Measurements from ENCODE around the gene ERN2. TPM values are rescaled to one million over a fixed set of nuclear protein-coding genes. Genes with fewer than 3 reads are reported as not detected.
"Not testable (repeated sequence)": the region's sequence is repeated elsewhere in the genome, so short reads cannot be mapped to it uniquely, and the experiment has no call there.

ERN2 gene
- total RNA-seq, 1 experiment from 2014 or later, result 0.14 TPM

DNA sequence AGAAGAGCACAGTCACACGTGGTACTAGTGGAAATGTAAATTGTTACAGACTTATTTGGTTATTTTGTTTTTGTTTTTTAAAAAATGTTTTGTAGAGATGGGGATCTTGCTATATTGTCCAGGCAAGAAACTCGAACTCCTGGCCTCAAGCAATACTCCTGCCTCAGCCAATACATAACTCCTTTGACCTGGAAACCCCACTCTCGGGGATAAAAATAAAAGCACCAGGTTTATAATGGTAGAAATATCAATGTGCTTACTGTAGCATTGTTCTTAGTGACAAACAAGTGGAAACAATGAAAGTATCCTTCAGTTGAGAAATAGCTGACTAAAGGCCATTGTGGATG is 11.7 kb upstream of the ERN2 start:
- in situ Hi-C loops (cut with HindIII; ENCODE audit: low pct_unique_long_range_greater_than_20kb, low sequenced_read_pairs), result no loop called here
- DNase-seq (ENCODE audit: low read depth), result no peak

DNA sequence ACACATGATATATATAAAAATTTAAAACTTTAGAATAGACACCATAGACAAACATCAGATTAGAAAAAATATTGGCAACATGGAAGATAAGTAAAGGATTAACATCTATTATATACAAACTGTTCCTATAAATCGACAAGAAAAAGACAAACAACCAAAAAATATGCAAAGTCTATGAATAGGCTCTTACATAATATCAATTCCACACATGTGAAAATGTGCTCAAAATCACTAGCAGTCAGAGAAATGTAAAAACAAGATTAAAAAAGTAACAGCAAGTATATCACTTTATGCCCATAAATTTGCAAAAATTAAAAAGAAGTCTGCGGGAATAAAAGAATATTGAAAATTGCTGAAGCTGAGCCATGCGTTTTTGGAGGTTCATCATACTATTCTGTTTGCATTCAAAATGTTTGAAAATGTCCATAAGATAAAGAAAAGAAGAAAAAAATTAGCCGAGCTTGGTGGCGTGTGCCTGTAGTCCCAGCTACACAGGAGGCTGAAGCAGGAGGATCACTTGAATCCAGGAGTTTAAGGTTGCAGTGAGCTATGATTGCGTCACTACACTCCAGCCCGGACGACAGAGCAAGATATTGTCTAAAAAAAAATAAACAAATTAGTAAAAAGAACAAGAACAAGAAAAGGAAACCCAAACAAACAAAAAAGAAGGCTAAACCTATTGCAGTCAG is 11.2 kb upstream of the ERN2 start:
- DNase-seq (ENCODE audit: low read depth), result no peak
- in situ Hi-C loops (cut with HindIII; ENCODE audit: low pct_unique_long_range_greater_than_20kb, low sequenced_read_pairs), result no loop called here

GRCh38 chr16:23722613-23723240 is 9.7 kb upstream of the ERN2 start:
- in situ Hi-C loops (cut with HindIII; ENCODE audit: low pct_unique_long_range_greater_than_20kb, low sequenced_read_pairs); DNase-seq (ENCODE audit: low read depth): not testable (repeated sequence)

DNA sequence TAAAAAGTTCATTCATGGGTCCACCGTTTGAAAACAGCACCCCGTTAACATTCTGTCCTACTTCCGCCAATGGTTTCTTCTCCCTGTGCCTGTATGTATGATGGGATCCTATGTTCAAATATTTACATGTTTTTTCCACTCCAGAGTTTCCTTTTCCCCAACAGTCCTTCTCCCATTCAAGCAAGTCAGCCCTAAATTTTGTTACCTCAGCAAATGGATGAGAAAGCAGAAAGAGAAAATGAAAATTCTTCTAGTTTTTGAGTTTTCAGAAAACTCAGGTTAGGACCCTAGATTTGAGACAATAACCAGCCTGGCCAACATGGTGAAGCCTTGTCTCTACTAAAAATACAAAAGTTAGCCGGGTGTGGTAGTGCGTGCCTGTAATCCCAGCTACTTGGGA is 3.5 kb upstream of the ERN2 start:
- in situ Hi-C loops (cut with HindIII; ENCODE audit: low pct_unique_long_range_greater_than_20kb, low sequenced_read_pairs), result no loop called here

GRCh38 chr16:23711785-23712184 is 1.2 kb downstream of the ERN2 start:
- in situ Hi-C loops (cut with HindIII; ENCODE audit: low pct_unique_long_range_greater_than_20kb, low sequenced_read_pairs), result no loop called here
- DNase-seq (ENCODE audit: low read depth), result no peak

More for the DNA sequence above, 3.5 kb upstream of the ERN2 start:
- DNase-seq (ENCODE audit: low read depth), result no peak

DNA sequence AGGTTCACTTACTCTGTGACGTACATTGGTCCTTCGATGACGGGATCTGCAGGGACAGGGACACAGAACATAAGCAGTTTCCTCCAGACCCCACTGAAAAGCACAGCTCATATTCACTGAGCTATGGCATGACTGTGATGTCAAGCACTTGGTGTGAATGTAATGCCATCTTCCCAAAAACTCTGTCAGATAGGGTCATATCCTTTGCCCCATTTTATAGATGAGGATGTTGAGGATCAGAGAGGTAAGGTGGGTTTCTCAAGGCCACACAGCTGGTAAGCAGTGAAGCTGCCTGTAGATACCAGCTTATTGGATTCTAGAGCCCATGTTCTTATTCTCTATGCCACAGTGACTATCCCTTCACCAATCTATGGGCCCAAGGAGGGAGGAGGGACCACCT is 2.5 kb downstream of the ERN2 start:
- in situ Hi-C loops (cut with HindIII; ENCODE audit: low pct_unique_long_range_greater_than_20kb, low sequenced_read_pairs), result no loop called here
- DNase-seq (ENCODE audit: low read depth), result no peak

GRCh38 chr16:23710008-23710407 is 3.0 kb downstream of the ERN2 start:
- in situ Hi-C loops (cut with HindIII; ENCODE audit: low pct_unique_long_range_greater_than_20kb, low sequenced_read_pairs), result no loop called here
- no peak for DNase-seq (ENCODE audit: low read depth)

GRCh38 chr16:23709536-23709935 is 3.5 kb downstream of the ERN2 start:
- in situ Hi-C loops (cut with HindIII; ENCODE audit: low pct_unique_long_range_greater_than_20kb, low sequenced_read_pairs), result no loop called here
- no peak for DNase-seq (ENCODE audit: low read depth)

GRCh38 chr16:23706439-23706838 is 6.6 kb downstream of the ERN2 start:
- no peak for DNase-seq (ENCODE audit: low read depth)
- in situ Hi-C loops (cut with HindIII; ENCODE audit: low pct_unique_long_range_greater_than_20kb, low sequenced_read_pairs), result no loop called here

GRCh38 chr16:23705517-23705902 is 7.5 kb downstream of the ERN2 start:
- in situ Hi-C loops (cut with HindIII; ENCODE audit: low pct_unique_long_range_greater_than_20kb, low sequenced_read_pairs), result no loop called here
- no peak for DNase-seq (ENCODE audit: low read depth)

DNA sequence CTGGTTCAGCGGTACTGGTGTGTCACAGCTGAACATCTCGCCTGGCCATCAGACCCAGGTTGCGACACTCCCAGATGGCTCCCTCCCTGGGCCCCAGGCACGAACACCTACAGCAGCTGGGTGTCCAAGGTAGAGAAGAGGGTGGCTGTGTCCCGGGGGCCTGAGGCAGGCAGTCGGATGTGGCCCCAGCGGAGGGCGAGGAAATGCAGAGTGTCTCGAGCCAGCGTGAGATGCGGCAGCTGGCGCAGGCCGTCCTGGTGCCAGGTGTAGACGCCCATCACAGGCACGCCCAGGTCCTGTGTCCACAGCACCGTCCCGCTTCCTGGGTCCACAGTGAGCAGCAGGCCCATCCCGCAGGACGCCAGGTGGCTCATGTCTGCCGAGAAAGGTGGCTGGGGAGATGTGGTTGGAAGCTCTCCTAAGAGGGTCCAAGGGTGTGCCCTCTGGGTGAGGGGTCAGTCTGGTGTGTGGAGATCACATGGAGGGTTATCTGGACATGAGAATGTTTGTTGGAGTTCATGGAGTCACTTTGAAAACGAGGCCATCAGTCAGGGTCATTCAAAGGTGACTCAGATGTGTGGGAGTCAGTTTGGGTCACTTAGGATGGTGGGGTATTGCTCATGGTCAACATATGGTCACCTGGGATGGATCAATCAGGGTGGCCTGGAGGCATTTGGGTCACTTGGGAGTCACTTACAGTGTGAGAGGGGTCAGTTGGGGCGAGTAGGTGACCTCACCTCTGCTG is 8.1 kb downstream of the ERN2 start:
- no peak for DNase-seq (ENCODE audit: low read depth)
- in situ Hi-C loops (cut with HindIII; ENCODE audit: low pct_unique_long_range_greater_than_20kb, low sequenced_read_pairs), result no loop called here

DNA sequence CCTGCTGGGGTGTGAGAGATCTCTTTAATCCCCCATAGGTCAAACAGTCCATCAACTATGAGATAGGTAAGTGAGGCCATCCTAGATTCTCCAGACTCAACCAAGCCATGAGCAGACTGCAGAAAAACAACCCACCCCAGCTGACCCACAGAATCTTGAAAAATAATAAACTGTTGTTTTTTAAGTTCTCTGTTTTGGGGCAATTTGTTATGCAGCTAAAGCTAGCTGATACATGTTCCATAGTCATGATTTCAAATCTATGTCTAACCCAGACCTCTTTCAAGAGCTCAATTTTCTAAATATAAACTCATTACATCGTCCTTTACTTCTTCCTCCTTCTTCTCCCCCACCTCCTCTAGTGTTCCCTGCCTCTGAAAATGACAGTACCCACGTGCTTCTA is 10.1 kb downstream of the ERN2 start:
- in situ Hi-C loops (cut with HindIII; ENCODE audit: low pct_unique_long_range_greater_than_20kb, low sequenced_read_pairs), result no loop called here
- DNase-seq (ENCODE audit: low read depth), result no peak

GRCh38 chr16:23701045-23701444 is 12.0 kb downstream of the ERN2 start:
- no peak for DNase-seq (ENCODE audit: low read depth)
- in situ Hi-C loops (cut with HindIII; ENCODE audit: low pct_unique_long_range_greater_than_20kb, low sequenced_read_pairs), result no loop called here

- DNase-seq (ENCODE audit: low read depth), result no peak
- in situ Hi-C loops (cut with HindIII; ENCODE audit: low pct_unique_long_range_greater_than_20kb, low sequenced_read_pairs), result no loop called here
Observed at GRCh38 chr16:23700509-23700908, 12.5 kb downstream of the ERN2 start.

- DNase-seq (ENCODE audit: low read depth), result no peak
- in situ Hi-C loops (cut with HindIII; ENCODE audit: low pct_unique_long_range_greater_than_20kb, low sequenced_read_pairs), result no loop called here
Observed at GRCh38 chr16:23700093-23700492, 12.9 kb downstream of the ERN2 start.

GRCh38 chr16:23699100-23699499 is 13.9 kb downstream of the ERN2 start:
- DNase-seq (ENCODE audit: low read depth), result peak; percentile 11
- in situ Hi-C loops (cut with HindIII; ENCODE audit: low pct_unique_long_range_greater_than_20kb, low sequenced_read_pairs), result no loop called here

DNA sequence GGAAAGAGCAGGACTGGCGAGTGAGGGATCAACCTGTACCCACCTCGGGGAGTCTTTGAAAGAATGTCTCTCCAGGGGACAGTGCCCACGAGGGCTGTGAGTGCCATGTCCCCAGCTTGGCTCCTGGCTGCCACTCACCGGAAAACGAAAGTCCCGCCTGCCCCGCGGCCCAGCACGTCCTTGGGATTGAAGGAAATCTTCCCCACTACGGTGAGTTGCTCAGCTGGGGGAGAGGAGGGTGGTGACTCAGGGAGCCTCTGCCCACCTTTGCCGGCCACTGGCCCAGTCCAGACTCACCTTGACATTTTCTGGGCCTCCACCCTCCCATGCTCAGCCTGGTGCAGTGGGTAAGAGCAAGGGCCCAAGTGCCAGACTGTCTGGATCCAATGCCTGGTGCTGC is 17.3 kb downstream of the ERN2 start:
- in situ Hi-C loops (cut with HindIII; ENCODE audit: low pct_unique_long_range_greater_than_20kb, low sequenced_read_pairs), result no loop called here
- DNase-seq (ENCODE audit: low read depth), result no peak

GRCh38 chr16:23694644-23695373 is 18.2 kb downstream of the ERN2 start:
- in situ Hi-C loops (cut with HindIII; ENCODE audit: low pct_unique_long_range_greater_than_20kb, low sequenced_read_pairs), result no loop called here
- no peak for DNase-seq (ENCODE audit: low read depth)

GRCh38 chr16:23694265-23694643 is 18.8 kb downstream of the ERN2 start:
- in situ Hi-C loops (cut with HindIII; ENCODE audit: low pct_unique_long_range_greater_than_20kb, low sequenced_read_pairs), result no loop called here
- no peak for DNase-seq (ENCODE audit: low read depth)

Measured in Caki2 (cell line).